Endothelial cell of umbilical vein (primary cell): Measurements from ENCODE around the gene XCL2. TPM values are rescaled to one million over a fixed set of nuclear protein-coding genes. Genes with fewer than 3 reads are reported as not detected.

Experiments
- BruUV-seq: library from RNA; stranded (reverse); fragments of 400-500 nt; replicated peaks from 2 replicates; lab custom pipeline; 2021; lab: Mats Ljungman, UMichigan
- CTCF ChIA-PET: fragments of 300-600, 350-600 bp; sonication (Branson Sonifier 250); formaldehyde crosslinking; loops from one replicate; lab custom pipeline; 2021; ENCODE audit warnings: antibody characterized with exemption, inconsistent platforms; lab: Charles Lee
- POLR2A ChIA-PET: fragments of 300-600, 350-600 bp; sonication (Branson Sonifier 250); formaldehyde crosslinking; loops from one replicate; lab custom pipeline; 2021; ENCODE audit warnings: antibody characterized with exemption, inconsistent platforms; lab: Charles Lee
- DNase-seq: peaks from one replicate; pipeline ENCODE4 v3.0.0-alpha.2; 2011; ENCODE audit warnings: low read depth, low spot score
- FAIRE-seq: peaks from 2 replicates; lab custom pipeline; 2011; peaks lifted over from hg19 to GRCh38; lab: Jason Lieb, UNC
- H2AFZ ChIP-seq: 2 replicates; pipeline ENCODE4 v1.6.0; 2012; ENCODE audit warnings: low read depth, low read length, control low read depth, inconsistent platforms
- H3K27ac ChIP-seq: 2 replicates; pipeline ENCODE4 v1.5.1; 2011; ENCODE audit warnings: low read depth, mild to moderate bottlenecking, control low read depth, low read length, moderate library complexity; ENCODE audit not compliant: insufficient read depth
- H3K27me3 ChIP-seq, 2 experiments: 2 replicates each; pipeline versions ENCODE4 v1.6.0 to v1.6.1; 2011; ENCODE audit warnings: low read length in 2 of 2, mixed read lengths in 1 of 2; ENCODE audit not compliant: control insufficient read depth in 2 of 2, insufficient read depth in 2 of 2
- H3K36me3 ChIP-seq, 2 experiments: 2 replicates in 1 of 2; 3 replicates in 1 of 2; pipeline ENCODE4 v1.5.1; 2011; ENCODE audit warnings: low read length in 2 of 2, mild to moderate bottlenecking in 1 of 2, moderate library complexity in 1 of 2; ENCODE audit not compliant: control insufficient read depth in 2 of 2, insufficient read depth in 2 of 2; ENCODE audit errors: extremely low read depth in 1 of 2
- H3K4me1 ChIP-seq: 3 replicates; pipeline ENCODE4 v1.5.1; 2011; ENCODE audit warnings: mild to moderate bottlenecking, low read length; ENCODE audit not compliant: control insufficient read depth, insufficient read depth; ENCODE audit errors: extremely low read depth
- H3K4me2 ChIP-seq: 2 replicates; pipeline ENCODE4 v1.6.1; 2011; ENCODE audit warnings: low read length, control low read depth, mixed read lengths; ENCODE audit not compliant: insufficient read depth
- H3K4me3 ChIP-seq, 3 experiments: fragments of 200-600 bp in 1 of 3; sonication (generic), shearing (Covaris generic) in 1 of 3; replicated peaks in 1 of 3; 2 replicates each; pipeline ENCODE4 v1.5.1; 2011 to 2016; ENCODE audit warnings: control low read depth in 3 of 3, low read length in 3 of 3, mild to moderate bottlenecking in 2 of 3, inconsistent platforms in 1 of 3, low read depth in 1 of 3, moderate library complexity in 1 of 3; ENCODE audit not compliant: insufficient read depth in 1 of 3
- H3K79me2 ChIP-seq: 2 replicates; pipeline ENCODE4 v1.6.0; 2012; ENCODE audit warnings: low read length, inconsistent platforms; ENCODE audit not compliant: control insufficient read depth, insufficient read depth
- H3K9ac ChIP-seq: replicated peaks from 2 replicates; pipeline ENCODE3; 2011; ENCODE audit warnings: low read length, control low read depth; ENCODE audit not compliant: insufficient read depth; ENCODE audit errors: extremely low read depth
- H3K9me1 ChIP-seq: replicated peaks from 3 replicates; pipeline ENCODE4 v1.6.0; 2011; ENCODE audit warnings: mild to moderate bottlenecking, low read length; ENCODE audit not compliant: control insufficient read depth, insufficient read depth; ENCODE audit errors: extremely low read depth
- H3K9me3 ChIP-seq: replicated peaks from 2 replicates; pipeline ENCODE4 v1.5.1; 2012; ENCODE audit warnings: low read length, inconsistent platforms; ENCODE audit not compliant: control insufficient read depth, insufficient read depth
- H4K20me1 ChIP-seq: replicated peaks from 2 replicates; pipeline ENCODE3; 2011; ENCODE audit warnings: mild to moderate bottlenecking, low read length; ENCODE audit not compliant: control insufficient read depth, insufficient read depth; ENCODE audit errors: extremely low read depth
- CTCF ChIP-seq, 2 donors: IDR thresholded peaks; 1 replicate in 1 of 2; 2 replicates in 1 of 2; pipeline ENCODE4 v1.5.1; 2011; ENCODE audit warnings: low read length in 2 of 2, mild to moderate bottlenecking in 2 of 2, moderate library complexity in 2 of 2, control low read depth in 1 of 2, inconsistent platforms in 1 of 2, low read depth in 1 of 2; ENCODE audit not compliant: insufficient read depth in 1 of 2; ENCODE audit errors: extremely low read depth in 1 of 2
- EZH2 ChIP-seq: IDR thresholded peaks from 2 replicates; pipeline ENCODE4 v1.6.1; 2012; ENCODE audit warnings: borderline replicate concordance, low read depth, mild to moderate bottlenecking, moderate library complexity, low read length, inconsistent platforms; ENCODE audit not compliant: severe bottlenecking
- FOS ChIP-seq: IDR thresholded peaks from 2 replicates; pipeline ENCODE4 v1.6.1; 2011; ENCODE audit warnings: mild to moderate bottlenecking, low read length, moderate library complexity, borderline replicate concordance; ENCODE audit not compliant: insufficient read depth
- GATA2 ChIP-seq: IDR thresholded peaks from 2 replicates; pipeline ENCODE4 v1.7.0; 2011; ENCODE audit warnings: low read depth, mild to moderate bottlenecking, moderate library complexity, mixed read lengths, low read length; ENCODE audit not compliant: insufficient read length, insufficient read depth
- JUN ChIP-seq: IDR thresholded peaks from 2 replicates; pipeline ENCODE4 v1.6.1; 2011; ENCODE audit warnings: borderline replicate concordance, low read depth; ENCODE audit not compliant: insufficient read length, insufficient read depth
- MYC ChIP-seq: IDR thresholded peaks from one replicate; pipeline ENCODE4 v1.6.1; 2011; ENCODE audit warnings: mild to moderate bottlenecking, low read depth, low read length
- POLR2A ChIP-seq: IDR thresholded peaks from 2 replicates; pipeline ENCODE4 v1.6.1; 2012; ENCODE audit warnings: low read depth, mild to moderate bottlenecking, control low read depth, low read length
- POLR2AphosphoS5 ChIP-seq: IDR thresholded peaks from 2 replicates; pipeline ENCODE4 v1.6.1; 2012; ENCODE audit warnings: low read depth, mild to moderate bottlenecking, control low read depth, low read length, moderate library complexity; ENCODE audit not compliant: insufficient read depth
- dilution Hi-C: fragments of 300-500 bp; cut with MboI; formaldehyde crosslinking; loops from one replicate; pipeline ENCODE4 v1.15.0; 2019; ENCODE audit warnings: low sequenced_read_pairs; ENCODE audit not compliant: extremely low pct_ligation_motif_present
- intact Hi-C: fragments of 100-400 bp; cut with micrococcal nuclease; formaldehyde crosslinking; loops from one replicate; pipeline ENCODE4 v1.10.0; 2022
- polyA plus RNA-seq, 4 experiments: library from polyadenylated mRNA; depleted of rRNA in 3 of 4; stranded (reverse) in 3 of 4; unstranded in 1 of 4; fragments of >200 nt; gene quantifications; 2 replicates each; pipeline versions ENCODE4 v1.2.1 to v1.2.3, GENCODE V29; 2011 to 2012; ENCODE audit warnings: missing spikeins in 1 of 4
- total RNA-seq: library from RNA; stranded (reverse); gene quantifications from 2 replicates; pipeline ENCODE4 v1.2.3, GENCODE V29; 2021
- TF ChIP-seq, protein P1 (sequence below): IDR thresholded peaks from 2 replicates; pipeline ENCODE4 v1.6.1; 2011; ENCODE audit not compliant: insufficient read depth, insufficient read length

Gene XCL2
- total and polyA plus RNA-seq, 2 donors (not counting 3 experiments of a cell fraction or from before 2014, with no cell fraction given): not detected

- TF ChIP-seq CTCF (IDR thresholded peaks at IDR 0.05; ENCODE audit: extremely low read depth in 1 of 2, insufficient read depth in 1 of 2, low read depth in 1 of 2, low read length in 2 of 2) (no peak), POLR2AphosphoS5 (no peak), GATA2 (no peak), POLR2A (no peak), MYC (no peak), FOS (no peak), JUN (no peak), EZH2 (no peak)
- TF ChIP-seq, protein P1, sequence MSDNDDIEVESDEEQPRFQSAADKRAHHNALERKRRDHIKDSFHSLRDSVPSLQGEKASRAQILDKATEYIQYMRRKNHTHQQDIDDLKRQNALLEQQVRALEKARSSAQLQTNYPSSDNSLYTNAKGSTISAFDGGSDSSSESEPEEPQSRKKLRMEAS: no peak
- ChIA-PET CTCF (no interaction called here), POLR2A (no interaction called here)
- peaks cover under 1 to 1% of the 10 kb centered on the region in 2 experiments for H3K27me3 ChIP-seq
- H3K9ac ChIP-seq: no peak overlapping the region
- no peak overlapping the region for H3K4me3 ChIP-seq
- no peak for FAIRE-seq
- intact Hi-C loops: no loop called here
- H3K4me2 ChIP-seq: no peak overlapping the region
- no TSS peak for BruUV-seq
- H3K9me1 ChIP-seq: no peaks in the 10 kb centered on the region
- no peaks in the 10 kb centered on the region for H3K4me1 ChIP-seq
- no peaks in the 10 kb centered on the region for H3K79me2 ChIP-seq
- no peaks in the 10 kb centered on the region for H3K36me3 ChIP-seq
- dilution Hi-C loops: no loop called here
- no peak overlapping the region for H3K27ac ChIP-seq
- no peak for DNase-seq
- H3K9me3 ChIP-seq: no peaks in the 10 kb centered on the region
- H2AFZ ChIP-seq: no peak overlapping the region
- H4K20me1 ChIP-seq: no peaks in the 10 kb centered on the region
Measured at GRCh38 chr1:168555508-168556046, 11.8 kb upstream of the XCL2 start.
